HCT116 (cell line): ENCODE results near the gene APOBEC3A. TPM values are rescaled to one million over a fixed set of nuclear protein-coding genes. Genes with fewer than 3 reads are reported as not detected.
"Not testable (repeated sequence)": the region's sequence is repeated elsewhere in the genome, so short reads cannot be mapped to it uniquely, and the experiment has no call there.

Experiments used
- ATAC-seq: fragments of 200-7000 bp; cut with Tn5 transposase; 2 replicates; pipeline ENCODE4 v1.9.1; 2020; ENCODE audit warnings: mild to moderate bottlenecking, moderate library complexity
- BruUV-seq: library from RNA; stranded (reverse); fragments of 400-500 nt; replicated peaks from 2 replicates; lab custom pipeline; 2021; lab: Mats Ljungman, UMichigan
- CTCF ChIA-PET: fragments of 300-600 bp; sonication (Branson Sonifier 250); formaldehyde crosslinking; loops from one replicate; lab custom pipeline; 2021; ENCODE audit warnings: antibody characterized with exemption; lab: Charles Lee
- POLR2A ChIA-PET: fragments of 300-600, 350-600 bp; sonication (Branson Sonifier 250); formaldehyde crosslinking; loops from one replicate; lab custom pipeline; 2021; ENCODE audit warnings: antibody characterized with exemption; lab: Charles Lee
- RAD21 ChIA-PET, 2 experiments: fragments of 300-600 bp; sonication (Branson Sonifier 250); formaldehyde crosslinking; loops; one replicate each; lab custom pipeline; 2023; ENCODE audit warnings: low total read pairs in 2 of 2; ENCODE audit not compliant: uncharacterized antibody in 2 of 2, unreplicated experiment in 2 of 2, low non-redundant PET in 1 of 2; lab: Charles Lee
- DNase-seq: peaks from one replicate; pipeline ENCODE4 v3.0.0-alpha.2; 2010; ENCODE audit warnings: low read depth, low spot score
- H2AFZ ChIP-seq: fragments of 200-600 bp; shearing (Covaris generic), sonication (generic); 2 replicates; pipeline ENCODE4 v1.6.1; 2017; ENCODE audit warnings: low read depth, mixed run types, mixed read lengths, antibody characterized with exemption, low read length; ENCODE audit not compliant: poor library complexity, severe bottlenecking
- H3K27ac ChIP-seq: 2 replicates; pipeline ENCODE4 v1.5.1; 2012; ENCODE audit warnings: low read depth, low read length
- H3K27me3 ChIP-seq: fragments of 200-600 bp; sonication (generic); 2 replicates; pipeline ENCODE4 v1.6.1; 2016; ENCODE audit warnings: mixed run types, low read length, mixed read lengths; ENCODE audit not compliant: insufficient read depth
- H3K36me3 ChIP-seq, 2 experiments: fragments of 200-500 bp in 1 of 2; fragments of 200-600 bp in 1 of 2; sonication (Bioruptor generic) in 1 of 2; sonication (generic) in 1 of 2; 2 replicates each; pipeline versions ENCODE4 v1.5.1 to v1.6.1; 2014 to 2016; ENCODE audit warnings: low read length in 2 of 2, inconsistent platforms in 1 of 2, mixed read lengths in 1 of 2, mixed run types in 1 of 2; ENCODE audit not compliant: insufficient read depth in 2 of 2, control insufficient read depth in 1 of 2
- H3K4me1 ChIP-seq, 2 experiments: fragments of 200-600 bp in 1 of 2; sonication (generic) in 1 of 2; 2 replicates each; pipeline versions ENCODE4 v1.5.1 to v1.6.1; 2012 to 2017; ENCODE audit warnings: low read length in 2 of 2, inconsistent platforms in 1 of 2, mild to moderate bottlenecking in 1 of 2, mixed read lengths in 1 of 2, mixed run types in 1 of 2, moderate library complexity in 1 of 2; ENCODE audit not compliant: insufficient read depth in 2 of 2, control insufficient read depth in 1 of 2
- H3K4me2 ChIP-seq: fragments of 200-600 bp; sonication (generic); 2 replicates; pipeline ENCODE4 v1.6.1; 2017; ENCODE audit warnings: mixed run types, low read length, mixed read lengths
- H3K4me3 ChIP-seq, 2 experiments: fragments of 200-600 bp in 1 of 2; sonication (generic) in 1 of 2; replicated peaks in 1 of 2; 2 replicates each; pipeline ENCODE4 v1.5.1; 2011 to 2016; ENCODE audit warnings: low read length in 2 of 2, control low read depth in 1 of 2, low read depth in 1 of 2, mild to moderate bottlenecking in 1 of 2, mixed read lengths in 1 of 2, mixed run types in 1 of 2
- H3K79me2 ChIP-seq: fragments of 200-600 bp; sonication (generic); 2 replicates; pipeline ENCODE4 v1.6.1; 2017; ENCODE audit warnings: mild to moderate bottlenecking, mixed run types, low read length, moderate library complexity, mixed read lengths; ENCODE audit not compliant: insufficient read depth
- H3K9ac ChIP-seq: fragments of 200-600 bp; sonication (generic); 2 replicates; pipeline ENCODE4 v1.6.1; 2016; ENCODE audit warnings: low read length, mixed read lengths
- H3K9me2 ChIP-seq: fragments of 200-600 bp; sonication (generic), shearing (Covaris generic); 2 replicates; pipeline ENCODE4 v1.6.1; 2017; ENCODE audit warnings: mixed run types, mild to moderate bottlenecking, moderate library complexity; ENCODE audit not compliant: insufficient read depth
- H3K9me3 ChIP-seq, 2 experiments: fragments of 200-500 bp in 1 of 2; fragments of 200-600 bp in 1 of 2; sonication (Bioruptor generic) in 1 of 2; sonication (generic) in 1 of 2; 2 replicates each; pipeline ENCODE4 v1.6.1; 2014 to 2017; ENCODE audit warnings: low read length in 2 of 2, mixed read lengths in 2 of 2, inconsistent platforms in 1 of 2, low read depth in 1 of 2, mild to moderate bottlenecking in 1 of 2, mixed run types in 1 of 2, moderate library complexity in 1 of 2; ENCODE audit not compliant: control insufficient read depth in 1 of 2, insufficient read depth in 1 of 2
- H4K20me1 ChIP-seq: fragments of 200-600 bp; sonication (generic), shearing (Covaris generic); 2 replicates; pipeline ENCODE4 v1.6.1; 2017; ENCODE audit warnings: mixed run types, mild to moderate bottlenecking, moderate library complexity; ENCODE audit not compliant: insufficient read depth
- ELF1 ChIP-seq: IDR thresholded peaks from 2 replicates; pipeline ENCODE4 v1.6.1; 2012; ENCODE audit warnings: low read depth, borderline replicate concordance
- EZH2 ChIP-seq: fragments of 200-600 bp; sonication (generic); IDR thresholded peaks from 2 replicates; pipeline ENCODE4 v1.6.1; 2017; ENCODE audit warnings: antibody characterized with exemption, mixed run types
- FOSL1 ChIP-seq: IDR thresholded peaks from 2 replicates; pipeline ENCODE4 v1.6.1; 2012; ENCODE audit warnings: low read depth
- JUND ChIP-seq: IDR thresholded peaks from 2 replicates; pipeline ENCODE4 v1.6.1; 2012
- TCF7L2 ChIP-seq: IDR thresholded peaks from 2 replicates; pipeline ENCODE4 v1.7.0; 2011; ENCODE audit warnings: borderline replicate concordance, inconsistent platforms; ENCODE audit not compliant: insufficient read depth, insufficient read length; ENCODE audit errors: extremely low read depth
- intact Hi-C: fragments of 100-400 bp; cut with micrococcal nuclease; formaldehyde crosslinking; loops from 2 replicates; pipeline ENCODE4 v1.10.0; 2022
- total RNA-seq: library from RNA; stranded (reverse); gene quantifications from one replicate; pipeline ENCODE4 v1.2.1, GENCODE V29; 2021; ENCODE audit not compliant: unreplicated experiment

Gene APOBEC3A
- total RNA-seq, 1 experiment from 2014 or later = not detected

DNA sequence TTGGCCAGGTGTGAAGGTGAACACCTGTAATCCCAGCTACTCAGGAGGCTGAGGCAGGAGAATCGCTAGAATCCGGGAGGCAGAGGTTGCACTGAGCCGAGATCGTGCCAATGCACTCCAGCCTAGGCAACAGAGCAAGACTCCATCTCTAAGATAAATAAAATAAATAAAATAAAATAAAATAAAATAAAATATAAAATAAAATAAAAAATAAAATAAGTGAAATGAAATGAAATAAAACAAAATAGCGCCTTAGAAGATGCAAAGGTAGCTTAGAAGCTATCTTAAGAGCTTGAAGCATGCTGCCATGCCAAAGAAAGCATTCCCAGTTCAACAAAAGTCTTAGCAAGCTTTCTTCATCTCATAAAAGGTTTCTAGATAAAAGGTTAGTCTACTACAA, 49.8 kb downstream of the APOBEC3A start:
- DNase-seq (no peak), ATAC-seq (no peak)
- H3K79me2 ChIP-seq = no peaks in the 10 kb centered on the region
- ChIA-PET CTCF (interaction anchor here (0.6 to 1.0 kb wide), 3 partner anchors 29 to 137 kb away, joined by 3 to 5 read pairs (median 5); no protein-coding TSS in a partner anchor), POLR2A (no interaction called here), RAD21 (no interaction called here)
- no peak overlapping the region for H2AFZ ChIP-seq
- no peak overlapping the region for H3K4me3 ChIP-seq
- peaks cover 7 to 13% of the 10 kb centered on the region in 2 experiments; a peak in 3 of 4 replicates for H3K4me1 ChIP-seq
- H3K4me2 ChIP-seq = no peak overlapping the region
- no peak overlapping the region for H3K27ac ChIP-seq
- no peaks in the 10 kb centered on the region for H3K36me3 ChIP-seq
- no peak overlapping the region for H3K9ac ChIP-seq
- H3K9me2 ChIP-seq = no peaks in the 10 kb centered on the region
- no peaks in the 10 kb centered on the region for H3K9me3 ChIP-seq
- intact Hi-C loops = loop anchor here (1.0 to 5.0 kb wide), 2 partner anchors 111 to 300 kb away; no protein-coding TSS in a partner anchor
- no peaks in the 10 kb centered on the region for H3K27me3 ChIP-seq
- H4K20me1 ChIP-seq = no peaks in the 10 kb centered on the region
- no TSS peak for BruUV-seq
- TF ChIP-seq ELF1 (no peak), TCF7L2 (no peak), FOSL1 (no peak), EZH2 (no peak), JUND (no peak)

DNA sequence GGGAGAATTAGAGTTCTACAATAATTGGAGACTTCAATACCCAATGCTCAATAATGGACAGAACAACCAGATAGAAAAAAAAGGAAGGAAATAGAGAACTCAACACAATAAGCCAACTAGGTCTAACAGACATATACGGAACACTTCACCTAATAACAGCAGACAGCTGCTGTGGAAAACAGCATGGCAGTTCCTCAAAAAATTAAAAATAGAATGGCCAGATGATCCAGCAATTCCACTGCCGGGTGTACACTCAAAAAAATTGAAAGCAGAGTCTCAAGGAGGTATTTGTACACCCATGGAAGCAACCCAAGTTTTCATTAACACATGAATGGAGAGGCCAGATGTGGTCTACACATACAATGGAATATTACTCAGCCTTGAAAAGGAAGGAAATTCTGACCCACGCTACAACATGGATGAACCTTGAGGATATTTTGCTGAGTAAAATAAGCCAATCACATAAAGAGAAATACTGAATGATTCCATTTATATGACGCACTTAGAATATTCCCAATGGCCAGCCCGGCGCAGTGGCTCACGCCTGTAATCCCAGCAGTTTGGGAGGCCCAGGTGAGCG, 51.0 kb downstream of the APOBEC3A start:
- H3K4me2 ChIP-seq, H4K20me1 ChIP-seq, CTCF ChIA-PET, H3K79me2 ChIP-seq, H2AFZ ChIP-seq, H3K4me1 ChIP-seq, H3K9me3 ChIP-seq, BruUV-seq, POLR2A ChIA-PET, H3K36me3 ChIP-seq, ATAC-seq, RAD21 ChIA-PET, H3K9me2 ChIP-seq, H3K27me3 ChIP-seq, DNase-seq, H3K27ac ChIP-seq, H3K4me3 ChIP-seq, H3K9ac ChIP-seq: not testable (repeated sequence)
- intact Hi-C loops = loop anchor here (5.0 kb wide), 1 partner anchor 299 kb away; no protein-coding TSS in a partner anchor
